ENCODE data around the gene MRPL27.

The MRPL27 gene

GRCh38 chr17:50388728-50389127 is 15.7 kb upstream of the MRPL27 start:
- no peak overlapping the region for H2AFZ ChIP-seq (ENCODE audit: low read depth)
- peaks cover 9% of the 10 kb centered on the region; the same call in 1 of the 2 replicates for H3K79me2 ChIP-seq (ENCODE audit: insufficient read depth, low read depth)
- peaks cover 8% of the 10 kb centered on the region; the same call in 1 of the 2 replicates for H4K20me1 ChIP-seq (ENCODE audit: insufficient read depth)
- no peaks in the 10 kb centered on the region for H3K4me1 ChIP-seq (ENCODE audit: low read depth, poor library complexity, severe bottlenecking)
- TF ChIP-seq CTCF (conservative IDR thresholded peaks at IDR 0.05; ENCODE audit: low read depth, low read length) = no peak
- no peak overlapping the region for H3K27ac ChIP-seq
- no peak overlapping the region for H3K9ac ChIP-seq
- H3K4me3 ChIP-seq (IDR thresholded peaks at IDR 0.05; ENCODE audit: insufficient read depth, low read depth, low read length) = no peak overlapping the region
- H3K36me3 ChIP-seq (ENCODE audit: insufficient read depth) = peaks cover 48% of the 10 kb centered on the region
- H3K4me2 ChIP-seq = no peak overlapping the region
- no peaks in the 10 kb centered on the region for H3K27me3 ChIP-seq (ENCODE audit: insufficient read depth, low read depth)

GRCh38 chr17:50386510-50386909 is 13.5 kb upstream of the MRPL27 start:
- no peak overlapping the region for H2AFZ ChIP-seq (ENCODE audit: low read depth)
- peaks cover 32% of the 10 kb centered on the region; the same call in 1 of the 2 replicates for H3K36me3 ChIP-seq (ENCODE audit: insufficient read depth)
- H3K9ac ChIP-seq = no peak overlapping the region

GRCh38 chr17:50382931-50383330 is 9.9 kb upstream of the MRPL27 start:
- no peak overlapping the region for H3K27ac ChIP-seq
- H3K36me3 ChIP-seq (ENCODE audit: insufficient read depth) = peaks cover 16% of the 10 kb centered on the region; the same call in 1 of the 2 replicates
- H4K20me1 ChIP-seq (ENCODE audit: insufficient read depth) = no peaks in the 10 kb centered on the region
- no peaks in the 10 kb centered on the region for H3K27me3 ChIP-seq (ENCODE audit: insufficient read depth, low read depth)
- no peak overlapping the region for H3K9ac ChIP-seq
- no peak for TF ChIP-seq CTCF (conservative IDR thresholded peaks at IDR 0.05; ENCODE audit: low read depth, low read length)
- H3K4me1 ChIP-seq (ENCODE audit: low read depth, poor library complexity, severe bottlenecking) = no peaks in the 10 kb centered on the region
- no peak overlapping the region for H3K4me3 ChIP-seq (IDR thresholded peaks at IDR 0.05; ENCODE audit: insufficient read depth, low read depth, low read length)
- H3K4me2 ChIP-seq = no peak overlapping the region
- no peaks in the 10 kb centered on the region for H3K79me2 ChIP-seq (ENCODE audit: insufficient read depth, low read depth)
- no peak overlapping the region for H2AFZ ChIP-seq (ENCODE audit: low read depth)

More at GRCh38 chr17:50386510-50386909, 13.5 kb upstream of the MRPL27 start:
- no peaks in the 10 kb centered on the region for H4K20me1 ChIP-seq (ENCODE audit: insufficient read depth)
- no peak overlapping the region for H3K4me3 ChIP-seq (IDR thresholded peaks at IDR 0.05; ENCODE audit: insufficient read depth, low read depth, low read length)
- no peak overlapping the region for H3K4me2 ChIP-seq
- H3K4me1 ChIP-seq (ENCODE audit: low read depth, poor library complexity, severe bottlenecking) = no peaks in the 10 kb centered on the region
- no peaks in the 10 kb centered on the region for H3K27me3 ChIP-seq (ENCODE audit: insufficient read depth, low read depth)
- no peak for TF ChIP-seq CTCF (conservative IDR thresholded peaks at IDR 0.05; ENCODE audit: low read depth, low read length)
- no peak overlapping the region for H3K27ac ChIP-seq
- H3K79me2 ChIP-seq (ENCODE audit: insufficient read depth, low read depth) = no peaks in the 10 kb centered on the region

DNA sequence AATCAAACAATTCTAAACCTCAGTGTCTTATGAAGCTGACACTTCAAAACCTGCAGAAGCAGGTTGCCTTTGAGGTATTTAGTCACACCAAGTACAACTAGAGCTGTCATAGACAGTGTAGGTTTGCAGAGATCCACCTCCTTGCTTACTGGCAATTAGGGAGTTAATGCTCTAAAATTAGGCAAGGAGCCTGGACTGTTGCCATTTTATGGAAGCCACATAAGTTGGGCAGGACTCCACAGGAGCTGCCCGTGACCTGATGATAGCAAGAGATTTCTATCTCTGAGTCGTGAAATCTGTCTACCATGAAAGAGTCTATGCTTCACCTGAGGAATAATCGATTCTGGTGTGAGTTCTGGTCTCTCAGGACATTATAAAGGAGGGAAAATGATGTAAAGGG is 8.9 kb upstream of the MRPL27 start:
- Histone ChIP-seq H3K79me2 (ENCODE audit: insufficient read depth, low read depth) (no peaks in the 10 kb centered on the region), H3K4me3 (IDR thresholded peaks at IDR 0.05; ENCODE audit: insufficient read depth, low read depth, low read length) (no peak overlapping the region), H3K9ac (no peak overlapping the region), H3K27ac (no peak overlapping the region), H4K20me1 (ENCODE audit: insufficient read depth) (no peaks in the 10 kb centered on the region), H3K4me2 (no peak overlapping the region), H2AFZ (ENCODE audit: low read depth) (no peak overlapping the region), H3K36me3 (ENCODE audit: insufficient read depth) (peaks cover 16% of the 10 kb centered on the region; the same call in 1 of the 2 replicates), H3K27me3 (ENCODE audit: insufficient read depth, low read depth) (no peaks in the 10 kb centered on the region), H3K4me1 (ENCODE audit: low read depth, poor library complexity, severe bottlenecking) (no peaks in the 10 kb centered on the region)
- TF ChIP-seq CTCF (conservative IDR thresholded peaks at IDR 0.05; ENCODE audit: low read depth, low read length) = no peak

Data from KMS-11 (cell line).